GM21528 (cell line): ENCODE measurements around the gene MGMT.

ENCODE experiments used
- ATAC-seq: cut with Tn5 transposase; IDR thresholded peaks from one replicate; pipeline ENCODE4 v1.9.1; 2021; ENCODE audit warnings: mild to moderate bottlenecking, moderate library complexity; ENCODE audit not compliant: unreplicated experiment, low FRiP score

MGMT gene

GRCh38 chr10:129742742-129743550, 275.9 kb downstream of the MGMT start:
- no peak for ATAC-seq

GRCh38 chr10:129743738-129744133, 276.7 kb downstream of the MGMT start:
- no peak for ATAC-seq

GRCh38 chr10:129744134-129745111, 277.4 kb downstream of the MGMT start:
- ATAC-seq = no peak

GRCh38 chr10:129745186-129745750, 278.2 kb downstream of the MGMT start:
- no peak for ATAC-seq

- ATAC-seq = no peak
Measured at GRCh38 chr10:129754211-129755050, 287.4 kb downstream of the MGMT start.

- ATAC-seq = no peak
Measured at GRCh38 chr10:129755158-129755591, 288.1 kb downstream of the MGMT start.

- no peak for ATAC-seq
Measured at GRCh38 chr10:129755621-129756020, 288.6 kb downstream of the MGMT start.

GRCh38 chr10:129756912-129757901, 290.2 kb downstream of the MGMT start:
- ATAC-seq = no peak

- ATAC-seq = no peak
Measured at GRCh38 chr10:129758207-129759021, 291.4 kb downstream of the MGMT start.

GRCh38 chr10:129759214-129760002, 292.4 kb downstream of the MGMT start:
- no peak for ATAC-seq

- ATAC-seq = no peak
Measured at GRCh38 chr10:129760003-129760315, 292.9 kb downstream of the MGMT start.

GRCh38 chr10:129760416-129760815, 293.4 kb downstream of the MGMT start:
- ATAC-seq = no peak

GRCh38 chr10:129761197-129761972, 294.3 kb downstream of the MGMT start:
- no peak for ATAC-seq

- ATAC-seq = no peak
Measured at GRCh38 chr10:129761981-129762956, 295.2 kb downstream of the MGMT start.
